Dermis blood vessel endothelial cell (primary cell): ENCODE results near the gene CLDN12. TPM values are rescaled to one million over a fixed set of nuclear protein-coding genes. Genes with fewer than 3 reads are reported as not detected.

Experiments
- DNase-seq: peaks from one replicate; pipeline ENCODE4 v3.0.0; 2010
- total RNA-seq: library from RNA; depleted of rRNA; stranded (reverse); fragments of >200 nt; gene quantifications from 2 replicates; pipeline ENCODE4 v1.2.3, GENCODE V29; 2014

The CLDN12 gene
- total RNA-seq, 1 donor from 2014 or later = 18.2 TPM

DNA sequence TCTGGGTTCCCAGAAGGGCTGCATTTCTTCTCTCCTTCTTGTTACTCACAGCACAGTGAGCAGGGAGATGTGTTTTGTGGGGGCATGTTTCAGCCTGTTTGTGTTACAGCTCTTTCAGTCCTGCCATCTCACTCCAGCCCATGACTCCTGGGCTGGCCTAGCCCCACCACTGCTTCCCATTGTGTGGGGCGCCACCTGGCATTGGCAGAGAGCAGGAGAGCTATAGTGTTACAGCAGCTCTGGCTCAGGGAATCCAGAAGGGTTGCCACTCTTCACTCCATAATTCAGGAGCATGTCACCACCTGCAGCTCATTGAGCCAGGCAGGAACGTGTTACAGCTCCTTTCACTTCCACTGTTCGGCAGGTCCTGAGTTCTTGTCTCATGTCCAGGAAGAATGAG is 30.0 kb downstream of the CLDN12 start:
- DNase-seq = no peak

DNA sequence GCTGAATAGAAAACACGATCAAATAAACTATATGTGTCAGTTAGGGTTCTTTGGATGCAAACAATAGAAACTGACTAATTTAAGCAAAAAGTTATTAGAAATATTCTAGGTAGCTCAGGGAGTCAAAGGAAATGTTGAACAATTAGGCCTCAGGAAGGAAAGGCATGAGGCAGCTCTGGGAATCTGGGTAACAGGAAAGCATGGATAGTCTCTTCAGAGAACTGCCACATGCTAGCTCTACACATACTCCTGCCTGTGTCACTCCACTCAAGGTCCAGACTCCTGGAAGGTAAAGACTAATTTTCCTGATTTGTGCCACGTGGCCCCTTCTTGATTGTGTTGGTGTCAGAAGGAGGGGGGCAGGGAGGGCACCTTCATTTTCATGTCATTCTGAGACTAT is 42.4 kb downstream of the CLDN12 start:
- DNase-seq = peak; percentile 64

DNA sequence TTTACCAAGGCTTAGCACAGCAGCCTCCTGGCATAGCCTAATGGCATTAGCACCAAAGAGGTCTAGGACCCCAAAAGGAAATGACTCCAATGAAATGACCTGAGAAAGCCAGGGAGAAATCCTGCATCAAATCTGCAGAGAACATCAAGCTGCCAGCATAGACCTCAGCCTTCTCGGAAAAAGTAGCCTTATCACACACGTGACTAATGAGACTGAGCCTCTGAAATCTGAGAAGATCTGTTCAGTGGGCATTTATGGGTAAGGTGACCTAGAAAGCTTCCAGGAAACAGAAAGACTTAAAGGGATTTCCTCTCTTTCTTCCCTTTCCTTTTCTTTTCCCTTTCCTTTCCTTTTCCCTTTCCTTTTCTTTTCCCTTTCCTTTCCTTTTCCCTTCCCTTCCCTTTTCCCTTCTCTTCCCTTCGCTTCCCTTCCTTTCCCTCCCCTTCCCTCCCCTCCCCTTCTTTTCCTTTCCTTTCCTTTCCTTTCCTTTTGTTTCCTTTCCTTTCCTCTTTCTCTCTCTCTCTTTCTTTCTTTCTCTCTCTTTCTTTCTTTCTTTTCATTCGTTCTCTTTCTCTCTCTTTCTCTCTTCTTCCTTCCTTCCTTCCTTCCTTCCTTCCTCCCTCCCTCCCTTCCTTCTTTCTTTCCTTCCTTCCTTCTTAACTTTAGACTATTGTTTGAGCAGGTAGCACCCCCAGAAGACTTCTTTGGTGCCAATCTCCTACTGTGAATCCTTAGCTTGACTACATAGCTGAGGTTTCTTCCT is 43.1 kb downstream of the CLDN12 start:
- DNase-seq = no peak

DNA sequence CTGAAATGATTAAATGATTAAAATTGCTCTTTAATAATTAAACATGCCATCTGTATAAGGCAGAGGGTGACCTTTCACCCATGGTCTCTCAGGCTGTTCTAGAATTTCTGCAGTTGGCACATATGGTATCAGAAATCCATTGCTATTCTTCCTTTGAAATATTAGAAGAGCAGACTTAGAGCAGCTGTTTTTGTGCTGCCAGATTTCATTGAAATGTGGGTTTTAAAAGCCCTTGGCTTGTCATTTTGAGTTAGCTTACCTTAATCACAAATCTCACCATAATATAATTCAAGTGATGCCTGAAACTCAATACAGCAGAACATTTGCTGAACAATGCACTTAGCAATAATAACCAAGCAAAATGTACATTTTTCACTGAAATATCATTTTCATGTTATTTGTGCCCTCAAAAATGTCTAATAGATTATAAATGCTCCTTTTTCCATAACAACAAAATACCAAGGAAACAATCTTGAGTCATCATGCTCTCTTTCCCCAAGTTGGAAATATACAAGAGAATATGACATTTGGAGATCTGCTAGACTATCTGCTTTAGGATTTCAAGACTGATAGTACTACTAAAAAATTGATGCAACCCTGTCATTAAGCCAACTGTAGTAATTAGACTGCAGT is 50.1 kb downstream of the CLDN12 start:
- DNase-seq = no peak

DNA sequence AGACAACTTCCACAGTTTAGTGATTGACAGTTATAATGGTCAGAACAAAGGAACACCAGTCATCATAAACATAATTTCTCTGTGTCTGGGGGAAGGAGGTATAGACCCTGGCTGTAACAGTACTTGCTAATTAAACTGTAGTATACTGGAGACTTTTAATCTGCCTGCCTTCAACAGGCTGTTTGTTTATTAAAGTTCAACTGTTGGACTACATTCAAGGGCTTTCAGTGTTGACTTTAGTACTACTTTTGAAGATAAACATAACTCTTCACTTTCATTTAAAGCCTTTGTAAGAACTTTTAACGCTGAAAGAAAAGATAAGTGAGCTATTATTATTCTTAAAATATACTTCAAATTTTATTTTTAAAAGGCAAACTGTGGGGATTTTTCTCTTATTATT is 50.7 kb downstream of the CLDN12 start:
- DNase-seq = no peak

DNA sequence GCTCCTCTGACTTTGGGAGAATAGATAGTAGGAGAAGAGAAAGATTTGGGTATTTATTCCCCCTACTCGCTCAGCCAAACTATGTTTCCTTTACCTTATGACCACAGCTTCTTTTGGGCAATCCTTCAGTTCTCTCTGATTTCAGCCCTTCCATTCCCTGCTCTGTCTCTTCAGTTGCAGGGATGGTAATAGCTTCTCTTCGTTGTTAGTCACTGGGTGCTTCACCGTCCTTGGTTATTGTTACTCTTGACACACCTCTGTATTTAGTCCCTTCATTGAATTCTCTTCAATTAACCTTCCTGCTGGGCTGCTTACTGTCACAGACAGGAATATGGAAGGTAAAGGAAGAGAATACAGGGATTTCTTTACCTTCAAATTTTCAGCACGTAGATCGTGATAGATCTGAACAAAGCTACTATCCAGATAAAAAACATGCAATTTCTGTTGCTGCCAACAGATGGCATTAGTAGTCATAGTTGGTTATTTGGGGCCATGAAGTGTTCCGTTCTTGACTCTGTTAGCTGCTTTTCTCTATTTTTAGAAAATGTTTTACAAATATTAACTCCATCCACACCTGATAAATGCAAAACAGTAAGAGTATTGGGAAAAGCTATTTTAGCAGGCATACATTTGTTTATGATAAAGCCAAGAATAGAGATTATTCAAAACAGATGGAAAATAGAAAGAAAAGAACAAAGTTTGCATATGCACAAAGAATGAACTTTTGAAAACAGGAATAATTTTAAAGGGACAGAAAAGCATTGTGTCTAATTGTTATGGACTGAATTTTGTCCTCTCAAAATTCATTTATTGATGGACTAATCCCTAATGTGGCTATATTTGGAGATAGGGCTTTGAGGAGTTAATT is 52.1 kb downstream of the CLDN12 start:
- peak; percentile 63 for DNase-seq

DNA sequence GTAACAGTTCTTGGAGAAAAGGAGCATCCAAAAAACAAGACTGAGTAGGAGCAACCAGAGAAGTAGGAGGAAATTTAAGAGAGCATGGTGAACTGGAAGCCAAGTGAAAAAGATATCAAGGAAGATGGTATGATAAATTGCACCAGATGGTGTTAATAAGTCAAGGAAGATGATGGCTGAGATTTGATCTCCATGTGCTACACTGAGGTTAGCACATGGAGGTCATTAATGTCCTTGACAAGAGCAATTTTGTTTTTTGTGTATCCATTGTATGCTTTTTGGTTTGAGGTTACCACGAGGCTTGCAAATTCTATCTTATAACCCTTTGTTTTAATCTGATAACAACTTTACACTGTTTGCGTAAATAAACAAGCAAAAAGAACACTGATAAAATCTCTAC is 54.8 kb downstream of the CLDN12 start:
- no peak for DNase-seq

DNA sequence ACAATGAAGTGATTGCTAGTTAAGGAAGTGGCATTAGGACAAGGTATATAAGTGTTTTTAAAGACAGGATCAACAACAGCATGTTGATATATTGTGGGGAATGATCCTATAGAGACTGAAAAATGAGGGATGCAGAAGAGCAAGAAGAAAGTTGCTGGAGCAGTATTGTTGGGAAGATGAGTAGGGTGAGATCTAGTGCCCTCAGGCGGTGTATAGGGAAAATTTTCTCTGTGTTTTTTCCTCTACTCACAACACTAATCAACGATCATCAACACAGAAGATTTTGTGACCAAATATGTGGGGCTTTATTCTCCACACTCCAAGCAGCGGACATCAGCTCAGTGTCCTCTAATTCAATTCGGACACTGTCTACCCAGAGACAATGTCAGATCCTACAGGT is 56.6 kb downstream of the CLDN12 start:
- DNase-seq = peak; percentile 11

DNA sequence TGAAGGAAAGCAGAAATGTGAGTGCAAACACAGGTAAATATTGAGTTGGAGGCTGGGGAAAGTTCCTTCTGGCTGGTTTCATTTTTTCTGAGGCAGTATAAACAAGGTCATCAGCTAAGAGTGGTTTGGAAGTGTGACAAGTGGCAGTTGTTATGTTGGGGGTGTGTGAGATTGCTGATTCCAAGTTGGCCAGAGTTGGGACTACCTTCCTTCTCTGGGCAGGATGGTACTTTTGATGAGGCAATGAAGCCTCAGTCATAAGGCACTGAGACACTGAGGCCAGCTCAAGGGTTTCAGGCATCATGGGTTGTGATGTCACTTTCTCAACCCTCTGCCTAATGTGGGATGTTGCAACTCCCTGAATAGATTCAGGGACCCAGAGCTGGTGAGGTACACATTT is 58.0 kb downstream of the CLDN12 start:
- DNase-seq = no peak

DNA sequence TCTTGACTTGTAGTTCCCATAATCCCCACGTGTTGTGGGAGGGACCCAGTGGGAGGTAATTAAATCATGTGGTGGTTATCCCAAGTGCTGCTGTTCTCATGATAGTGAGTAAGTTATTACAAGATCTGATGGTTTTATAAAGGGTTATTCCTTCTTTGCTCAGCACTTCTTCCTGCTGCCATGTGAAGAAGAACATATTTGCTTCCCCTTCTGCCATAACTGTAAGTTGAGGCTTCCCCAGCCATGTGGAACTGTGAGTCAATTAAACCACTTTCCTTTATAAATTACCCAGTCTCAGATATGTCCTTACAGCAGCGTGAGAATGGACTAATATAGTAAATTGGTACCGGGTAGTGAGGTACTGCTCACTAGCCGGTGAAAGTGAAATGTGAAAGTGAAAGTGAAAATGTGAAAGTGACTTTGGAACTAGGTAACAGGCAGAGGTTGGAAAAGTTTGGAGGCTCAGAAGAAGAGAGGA is 59.9 kb downstream of the CLDN12 start:
- DNase-seq = peak; percentile 39

Other genes with a start within 250 kb of the CLDN12 start
- 11.1 and 27.6 TPM in 2 replicates for gene STEAP1, start 249.0 kb upstream of the CLDN12 start, total RNA-seq
- gene STEAP2, start 191.7 kb upstream of the CLDN12 start, total RNA-seq = 1.4 and 1.7 TPM in 2 replicates
- gene CFAP69, start 158.3 kb upstream of the CLDN12 start, total RNA-seq = 1.1 and 1.9 TPM in 2 replicates
- not detected in 2 replicates for gene FAM237B, start 82.2 kb upstream of the CLDN12 start, total RNA-seq
- 13.7 and 19.6 TPM in 2 replicates for gene GTPBP10, start 56.7 kb upstream of the CLDN12 start, total RNA-seq
- gene PTTG1IP2, start 66.2 kb downstream of the CLDN12 start, total RNA-seq = not detected in 2 replicates
- 3.0 and 3.2 TPM in 2 replicates for gene CDK14, start 192.9 kb downstream of the CLDN12 start, total RNA-seq